GM18867 (cell line): ENCODE measurements around the gene SLC16A13.
"Not testable (repeated sequence)": the region's sequence is repeated elsewhere in the genome, so short reads cannot be mapped to it uniquely, and the experiment has no call there.

Experiments
- ATAC-seq: cut with Tn5 transposase; IDR thresholded peaks from one replicate; pipeline ENCODE4 v1.9.1; 2021; ENCODE audit warnings: mild to moderate bottlenecking, moderate library complexity; ENCODE audit not compliant: unreplicated experiment

Gene SLC16A13

GRCh38 chr17:7027335-7027734, 8.5 kb upstream of the SLC16A13 start:
- no peak for ATAC-seq

- ATAC-seq, result no peak
Measured at GRCh38 chr17:7029096-7029495, 6.7 kb upstream of the SLC16A13 start.

GRCh38 chr17:7029659-7030058, 6.2 kb upstream of the SLC16A13 start:
- ATAC-seq, result no peak

GRCh38 chr17:7034955-7035590, 742 bp upstream of the SLC16A13 start:
- ATAC-seq, result peak; percentile 17

- ATAC-seq, result no peak
Measured at GRCh38 chr17:7038025-7038862, 2.4 kb downstream of the SLC16A13 start.

GRCh38 chr17:7039832-7040231, 4.0 kb downstream of the SLC16A13 start:
- ATAC-seq, result no peak

GRCh38 chr17:7041607-7042500, 6.0 kb downstream of the SLC16A13 start:
- ATAC-seq, result no peak

GRCh38 chr17:7042501-7043181, 6.8 kb downstream of the SLC16A13 start:
- ATAC-seq, result no peak

- no peak for ATAC-seq
Measured at GRCh38 chr17:7043182-7043496, 7.3 kb downstream of the SLC16A13 start.

GRCh38 chr17:7043497-7044198, 7.8 kb downstream of the SLC16A13 start, which contains the start of gene SLC16A11:
TSS of gene SLC16A11 (minus strand) at chr17:7044092. CDS start at chr17:7043513, 579 bp downstream.
- ATAC-seq, result no peak

GRCh38 chr17:7045492-7046126, 9.8 kb downstream of the SLC16A13 start:
- no peak for ATAC-seq

GRCh38 chr17:7046127-7046724, 10.4 kb downstream of the SLC16A13 start:
- no peak for ATAC-seq

- ATAC-seq, result not testable (repeated sequence)
Measured at GRCh38 chr17:7046725-7047397, 11.0 kb downstream of the SLC16A13 start.

- ATAC-seq, result no peak
Measured at GRCh38 chr17:7047566-7047965, 11.8 kb downstream of the SLC16A13 start.

- ATAC-seq, result no peak
Measured at GRCh38 chr17:7048968-7049367, 13.2 kb downstream of the SLC16A13 start.

- not testable (repeated sequence) for ATAC-seq
Measured at GRCh38 chr17:7050583-7050982, 14.8 kb downstream of the SLC16A13 start.

GRCh38 chr17:7056386-7056785, 20.6 kb downstream of the SLC16A13 start:
- no peak for ATAC-seq

GRCh38 chr17:7058831-7059447, 23.1 kb downstream of the SLC16A13 start:
- no peak for ATAC-seq
